IMR-90 (cell line): ENCODE results near the gene OR13A1. TPM values are rescaled to one million over a fixed set of nuclear protein-coding genes. Genes with fewer than 3 reads are reported as not detected.

Experiments used
- ATAC-seq: fragments of 200-7000 bp; cut with Tn5 transposase; 2 replicates; pipeline ENCODE4 v1.9.1; 2020; ENCODE audit warnings: low read depth, mild to moderate bottlenecking, moderate library complexity
- BruUV-seq: library from RNA; stranded (reverse); fragments of 400-500 nt; replicated peaks from 2 replicates; lab custom pipeline; 2021; lab: Mats Ljungman, UMichigan
- CTCF ChIA-PET: fragments of 300-600 bp; formaldehyde crosslinking; extraction: SDS; loops from one replicate; lab custom pipeline; 2021; ENCODE audit warnings: antibody characterized with exemption; lab: Yijun Ruan, JAX
- POLR2A ChIA-PET: fragments of 300-600 bp; sonication (Branson Sonifier 250); formaldehyde crosslinking; loops from one replicate; lab custom pipeline; 2022; ENCODE audit warnings: antibody characterized with exemption; ENCODE audit not compliant: unreplicated experiment; lab: Charles Lee
- DNase-seq: peaks from one replicate; pipeline ENCODE4 v3.0.0; 2013
- H2AFZ ChIP-seq: replicated peaks from 2 replicates; pipeline ENCODE3; 2013; ENCODE audit warnings: low read length, mild to moderate bottlenecking; ENCODE audit not compliant: poor library complexity
- H2AK5ac ChIP-seq: 2 replicates; pipeline ENCODE4 v1.6.1; 2013; ENCODE audit warnings: low read depth, low read length, inconsistent platforms
- H2AK9ac ChIP-seq: replicated peaks from 2 replicates; pipeline ENCODE3; 2013; ENCODE audit warnings: mild to moderate bottlenecking, low read depth, low read length, moderate library complexity; ENCODE audit not compliant: poor library complexity
- H2BK120ac ChIP-seq: 2 replicates; pipeline ENCODE4 v1.6.1; 2013; ENCODE audit warnings: low read depth, low read length, inconsistent platforms
- H2BK15ac ChIP-seq: 3 replicates; pipeline ENCODE4 v1.6.1; 2013; ENCODE audit warnings: low read depth, low read length, inconsistent platforms
- H2BK20ac ChIP-seq: 2 replicates; pipeline ENCODE4 v1.6.1; 2013; ENCODE audit warnings: low read depth, mild to moderate bottlenecking, inconsistent platforms, low read length, moderate library complexity
- H2BK5ac ChIP-seq: 2 replicates; pipeline ENCODE4 v1.6.1; 2013; ENCODE audit warnings: mild to moderate bottlenecking, low read depth, low read length, inconsistent platforms; ENCODE audit not compliant: poor library complexity, severe bottlenecking
- H3K14ac ChIP-seq: replicated peaks from 2 replicates; pipeline ENCODE4 v1.6.1; 2013; ENCODE audit warnings: low read depth, low read length, inconsistent platforms
- H3K18ac ChIP-seq: 2 replicates; pipeline ENCODE4 v1.6.1; 2013; ENCODE audit warnings: low read depth, low read length, control low read depth
- H3K23ac ChIP-seq: 2 replicates; pipeline ENCODE4 v1.6.1; 2013; ENCODE audit warnings: low read depth, low read length, inconsistent platforms
- H3K27ac ChIP-seq: 2 replicates; pipeline ENCODE4 v1.5.1; 2013; ENCODE audit warnings: mild to moderate bottlenecking, control low read depth, low read length; ENCODE audit not compliant: insufficient read depth
- H3K27me3 ChIP-seq: 2 replicates; pipeline ENCODE4 v1.6.1; 2013; ENCODE audit warnings: low read length; ENCODE audit not compliant: control insufficient read depth, insufficient read depth
- H3K36me3 ChIP-seq: 2 replicates; pipeline ENCODE4 v1.6.1; 2013; ENCODE audit warnings: low read length, mixed read lengths; ENCODE audit not compliant: control insufficient read depth, insufficient read depth
- H3K4ac ChIP-seq: 2 replicates; pipeline ENCODE4 v1.6.1; 2013; ENCODE audit warnings: low read depth, low read length, inconsistent platforms
- H3K4me1 ChIP-seq: 2 replicates; pipeline ENCODE4 v1.6.1; 2013; ENCODE audit warnings: low read length, mixed read lengths; ENCODE audit not compliant: control insufficient read depth, insufficient read depth
- H3K4me2 ChIP-seq: 2 replicates; pipeline ENCODE4 v1.6.1; 2013; ENCODE audit warnings: low read depth, mild to moderate bottlenecking, control low read depth, low read length, moderate library complexity
- H3K4me3 ChIP-seq: 2 replicates; pipeline ENCODE4 v1.5.1; 2013; ENCODE audit warnings: low read depth, mild to moderate bottlenecking, control low read depth, low read length, moderate library complexity; ENCODE audit not compliant: insufficient read depth
- H3K56ac ChIP-seq: 2 replicates; pipeline ENCODE4 v1.6.1; 2013; ENCODE audit warnings: low read length, inconsistent platforms; ENCODE audit not compliant: insufficient read depth; ENCODE audit errors: extremely low read depth
- H3K79me1 ChIP-seq, 2 experiments: 2 replicates each; pipeline ENCODE4 v1.6.1; 2013; ENCODE audit warnings: low read length in 2 of 2, inconsistent platforms in 1 of 2, low read depth in 1 of 2
- H3K9ac ChIP-seq: 2 replicates; pipeline ENCODE4 v1.6.1; 2013; ENCODE audit warnings: low read depth, low read length, control low read depth
- H3K9me1 ChIP-seq: 2 replicates; pipeline ENCODE4 v1.6.1; 2013; ENCODE audit warnings: low read length, inconsistent platforms; ENCODE audit not compliant: insufficient read depth
- H3K9me3 ChIP-seq: 2 replicates; pipeline ENCODE4 v1.6.1; 2013; ENCODE audit warnings: low read length; ENCODE audit not compliant: control insufficient read depth, insufficient read depth
- H4K20me1 ChIP-seq: 2 replicates; pipeline ENCODE4 v1.6.1; 2013; ENCODE audit warnings: low read length, inconsistent platforms; ENCODE audit not compliant: insufficient read depth
- H4K5ac ChIP-seq: 2 replicates; pipeline ENCODE4 v1.6.1; 2013; ENCODE audit warnings: mild to moderate bottlenecking, low read depth, low read length, control low read depth
- H4K8ac ChIP-seq, 2 experiments: 2 replicates each; pipeline ENCODE4 v1.6.1; 2013; ENCODE audit warnings: low read depth in 2 of 2, low read length in 2 of 2, control low read depth in 1 of 2, inconsistent platforms in 1 of 2
- H4K91ac ChIP-seq: 2 replicates; pipeline ENCODE4 v1.6.1; 2013; ENCODE audit warnings: low read depth, low read length, inconsistent platforms; ENCODE audit not compliant: insufficient read depth
- BHLHE40 ChIP-seq: fragments of 150-350 bp; IDR thresholded peaks from 2 replicates; pipeline ENCODE4 v1.6.1; 2016; ENCODE audit warnings: mild to moderate bottlenecking, low read depth, low read length
- CEBPB ChIP-seq: IDR thresholded peaks from 2 replicates; pipeline ENCODE4 v1.6.1; 2012; ENCODE audit warnings: low read depth, low read length, improper control_type of control experiment
- ELK1 ChIP-seq: fragments of 150-350 bp; IDR thresholded peaks from 2 replicates; pipeline ENCODE4 v1.6.1; 2016; ENCODE audit warnings: low read depth, mild to moderate bottlenecking, low read length, moderate library complexity, borderline replicate concordance
- FOS ChIP-seq: fragments of 150-350 bp; IDR thresholded peaks from 2 replicates; pipeline ENCODE4 v1.6.1; 2016; ENCODE audit warnings: low read depth, low read length
- MAZ ChIP-seq: IDR thresholded peaks from 2 replicates; pipeline ENCODE4 v1.6.1; 2012; ENCODE audit warnings: low read depth, mild to moderate bottlenecking, low read length, improper control_type of control experiment, moderate library complexity, borderline replicate concordance
- WGBS, 2 experiments: methylation state at CpG; one replicate each; pipeline versions ENCODE4 v1.1.5 to v1.1.7; 2013; ENCODE audit warnings: missing lambda C conversion rate in 2 of 2; ENCODE audit not compliant: insufficient read length in 1 of 2; ENCODE audit errors: extremely low coverage in 2 of 2; 5-methylcytosine and 5-hydroxymethylcytosine counted together
- dilution Hi-C: fragments of 300-500 bp; cut with HindIII; formaldehyde crosslinking; loops from one replicate; pipeline ENCODE4 v1.14.3; 2018; ENCODE audit warnings: low sequenced_read_pairs; ENCODE audit not compliant: unreplicated experiment
- in situ Hi-C: fragments of 300-500 bp; cut with MboI; formaldehyde crosslinking; loops from 3 replicates; pipeline ENCODE4 v1.14.3; 2019; ENCODE audit warnings: low sequenced_read_pairs, inconsistent platforms, mixed read lengths
- intact Hi-C: fragments of 100-400 bp; cut with micrococcal nuclease; formaldehyde crosslinking; loops from 2 replicates; pipeline ENCODE4 v1.10.0; 2022
- polyA plus RNA-seq, 3 experiments: library from polyadenylated mRNA; depleted of rRNA; stranded (reverse); fragments of >200 nt; gene quantifications; 2 replicates each; pipeline ENCODE4 v1.2.3, GENCODE V29; 2012; ENCODE audit warnings: low replicate concordance in 1 of 3
- total RNA-seq: library from RNA; depleted of rRNA; stranded (reverse); fragments of >200 nt; gene quantifications from 2 replicates; pipeline ENCODE4 v1.2.3, GENCODE V29; 2012; rRNA removed

Gene OR13A1
- total and polyA plus RNA-seq, 2 of the 4 experiments (the other 2 are of a cell fraction), result not detected

- no peaks in the 10 kb centered on the region for H3K9me1 ChIP-seq
- H3K4ac ChIP-seq, result no peak overlapping the region
- H2BK15ac ChIP-seq, result no peak overlapping the region
- ChIA-PET POLR2A (interaction anchor here (0.6 kb wide), 1 partner anchor 259 kb away, joined by 3 read pairs; no protein-coding TSS in a partner anchor), CTCF (no interaction called here)
- H3K23ac ChIP-seq, result no peak overlapping the region
- H2AFZ ChIP-seq, result no peak overlapping the region
- no TSS peak for BruUV-seq
- dilution Hi-C loops (no loop called here), intact Hi-C loops (no loop called here), in situ Hi-C loops (no loop called here)
- no peak for TF ChIP-seq CEBPB
- TF ChIP-seq MAZ, result no peak
- no peak for TF ChIP-seq FOS
- no peak for TF ChIP-seq BHLHE40
- TF ChIP-seq ELK1, result no peak
- no peak overlapping the region for H3K27ac ChIP-seq
- ATAC-seq (no peak), DNase-seq (no peak)
- H2AK5ac ChIP-seq, result no peak overlapping the region
- no peaks in the 10 kb centered on the region for H3K27me3 ChIP-seq
- no peak overlapping the region for H3K56ac ChIP-seq
- WGBS, 2 experiments, result 35% methylated on average over 2 of the region's 2 CpGs; no CpG with 5 or more reads in 1 of the 2 experiments
- no peak overlapping the region for H4K5ac ChIP-seq
- H4K91ac ChIP-seq, result no peak overlapping the region
- H4K20me1 ChIP-seq, result no peaks in the 10 kb centered on the region
- H4K8ac ChIP-seq, result no peak overlapping the region
- H3K14ac ChIP-seq, result no peak overlapping the region
- H3K9ac ChIP-seq, result no peak overlapping the region
- H3K4me3 ChIP-seq, result no peak overlapping the region
- H3K4me1 ChIP-seq, result no peaks in the 10 kb centered on the region
- no peaks in the 10 kb centered on the region for H3K36me3 ChIP-seq
- H3K9me3 ChIP-seq, result no peaks in the 10 kb centered on the region
- H3K4me2 ChIP-seq, result no peak overlapping the region
- H2BK20ac ChIP-seq, result no peak overlapping the region
- H3K79me1 ChIP-seq, result no peaks in the 10 kb centered on the region
- H2BK120ac ChIP-seq, result no peak overlapping the region
- no peak overlapping the region for H2AK9ac ChIP-seq
- no peak overlapping the region for H2BK5ac ChIP-seq
- H3K18ac ChIP-seq, result no peak overlapping the region
Measured at GRCh38 chr10:45253183-45253914, 62.1 kb downstream of the OR13A1 start.

Other genes starting within 250 kb of the OR13A1 start
- gene ALOX5, start 58.6 kb upstream of the OR13A1 start, total RNA-seq, result not detected in 2 replicates
- not detected in 2 replicates for gene ALOX5, start 58.6 kb upstream of the OR13A1 start, polyA plus RNA-seq (2012; rRNA removed)